ENCODE data around the gene JSRP1. TPM values are rescaled to one million over a fixed set of nuclear protein-coding genes. Genes with fewer than 3 reads are reported as not detected.

JSRP1 gene
- total and polyA plus RNA-seq, 2 of the 8 experiments (the other 6 are each of a cell fraction or from before 2014, with no cell fraction given) = 0.24 to 0.56 TPM

GRCh38 chr19:2214251-2214650 is 42.0 kb downstream of the JSRP1 start:
- 92% methylated on average over 11 of the region's 17 CpGs; no CpG with 5 or more reads in 1 of the 2 experiments for WGBS, 2 experiments (ENCODE audit: extremely low coverage in 1 of 2, insufficient coverage in 1 of 2, insufficient read length in 1 of 2, insufficient replicate concordance in 2 of 2, low coverage in 1 of 2, low lambda C conversion rate in 2 of 2, missing lambda C conversion rate in 1 of 2)
- peaks cover 0 to 13% of the 10 kb centered on the region in 2 experiments for H4K20me1 ChIP-seq (replicated peaks in 1 of 2; ENCODE audit: control insufficient read depth in 1 of 2, insufficient read depth in 2 of 2, low read length in 2 of 2)
- H3K79me1 ChIP-seq (ENCODE audit: low read depth, low read length) = no peaks in the 10 kb centered on the region; the same call in 1 of the 2 replicates
- peaks cover 9 to 53% (median 40%) of the 10 kb centered on the region in 4 experiments; a peak in 7 of 8 replicates for H3K36me3 ChIP-seq (ENCODE audit: control insufficient read depth in 2 of 4, insufficient read depth in 4 of 4, low read length in 3 of 4)
- no peak overlapping the region for H3K23ac ChIP-seq (ENCODE audit: insufficient read length)
- no peaks in the 10 kb centered on the region for H3K23me2 ChIP-seq (ENCODE audit: low read depth, low read length)
- H3K18ac ChIP-seq (ENCODE audit: extremely low read depth, low read length) = no peak overlapping the region
- ChIA-PET POLR2A (ENCODE audit: partially characterized antibody) (interaction anchor here (0.7 to 2.4 kb wide), 3 partner anchors 14 to 90 kb away, joined by 3 to 5 read pairs (median 4); no protein-coding TSS in a partner anchor), CTCF (ENCODE audit: partially characterized antibody) (interaction anchor here (2.2 to 8.1 kb wide), 5 partner anchors 9 to 56 kb away, joined by 6 to 50 read pairs (median 10); no protein-coding TSS in a partner anchor)
- H3K4me3 ChIP-seq (ENCODE audit: extremely low read depth in 1 of 4, insufficient read depth in 2 of 4, low read depth in 3 of 4, low read length in 4 of 4) = no peak overlapping the region
- DNase-seq (ENCODE audit: low read depth in 1 of 2, low spot score in 2 of 2) = no peak
- H3K4me1 ChIP-seq (replicated peaks in 1 of 4; ENCODE audit: control insufficient read depth in 3 of 4, insufficient read depth in 4 of 4, low read length in 3 of 4) = no peaks in the 10 kb centered on the region
- no peak overlapping the region for H3K14ac ChIP-seq (ENCODE audit: insufficient read length)
- peak overlapping the region; percentile 25 for H4K8ac ChIP-seq (ENCODE audit: extremely low read depth, insufficient read depth, low read length)
- no peak overlapping the region for H2AFZ ChIP-seq (ENCODE audit: low read length)
- H3K79me2 ChIP-seq (ENCODE audit: control insufficient read depth in 1 of 2, insufficient read depth in 2 of 2, low read length in 2 of 2) = no peaks in the 10 kb centered on the region
- no peak overlapping the region for H2BK120ac ChIP-seq (replicated peaks; ENCODE audit: low read depth, low read length)
- TF ChIP-seq EZH2 (IDR thresholded peaks at IDR 0.05; ENCODE audit: low read depth, low read length, severe bottlenecking) = no peak
- no peak for TF ChIP-seq CTBP2 (IDR thresholded peaks at IDR 0.05; ENCODE audit: borderline replicate concordance, insufficient read depth, insufficient read length, low read length)
- TF ChIP-seq HDAC2 (IDR thresholded peaks at IDR 0.05; ENCODE audit: borderline replicate concordance in 1 of 2, low read depth in 2 of 2, low read length in 2 of 2) = no peak
- H2BK5ac ChIP-seq (ENCODE audit: low read depth, low read length) = no peak overlapping the region
- H3K9me3 ChIP-seq (ENCODE audit: insufficient read depth in 2 of 2, low read depth in 1 of 2, low read length in 1 of 2) = no peaks in the 10 kb centered on the region
- H2BK15ac ChIP-seq (ENCODE audit: low read length) = no peak overlapping the region
- H2AK5ac ChIP-seq (ENCODE audit: low read depth, low read length) = no peak overlapping the region
- H3K4ac ChIP-seq (replicated peaks; ENCODE audit: insufficient read length, low read depth, low read length) = no peak overlapping the region
- H3K56ac ChIP-seq (replicated peaks; ENCODE audit: insufficient read length, low read depth, low read length) = no peak overlapping the region
- no peak overlapping the region for H3K4me2 ChIP-seq (ENCODE audit: insufficient read depth in 1 of 2, low read depth in 2 of 2, low read length in 2 of 2)
- no peak overlapping the region for H3K27ac ChIP-seq (ENCODE audit: low read depth, low read length)
- FAIRE-seq = no peak
- no peaks in the 10 kb centered on the region for H3K27me3 ChIP-seq (replicated peaks in 1 of 4; ENCODE audit: control insufficient read depth in 3 of 4, extremely low read depth in 1 of 4, insufficient read depth in 3 of 4, low read length in 3 of 4)
- H3K9ac ChIP-seq (replicated peaks in 1 of 4; ENCODE audit: extremely low read depth in 1 of 4, low read depth in 3 of 4, low read length in 3 of 4) = no peak overlapping the region
- no peak overlapping the region for H4K91ac ChIP-seq (replicated peaks; ENCODE audit: insufficient read length, low read length)
- H2BK12ac ChIP-seq (ENCODE audit: low read depth, low read length) = no peak overlapping the region
- H4K5ac ChIP-seq (ENCODE audit: insufficient read length, low read depth, low read length) = no peak overlapping the region
- no peak overlapping the region for H2BK20ac ChIP-seq (ENCODE audit: low read length)
